ENCODE data around the gene SNX10. TPM values are rescaled to one million over a fixed set of nuclear protein-coding genes. Genes with fewer than 3 reads are reported as not detected.

The SNX10 gene
- total RNA-seq, 1 experiment from 2014 or later: 9.8 TPM

DNA sequence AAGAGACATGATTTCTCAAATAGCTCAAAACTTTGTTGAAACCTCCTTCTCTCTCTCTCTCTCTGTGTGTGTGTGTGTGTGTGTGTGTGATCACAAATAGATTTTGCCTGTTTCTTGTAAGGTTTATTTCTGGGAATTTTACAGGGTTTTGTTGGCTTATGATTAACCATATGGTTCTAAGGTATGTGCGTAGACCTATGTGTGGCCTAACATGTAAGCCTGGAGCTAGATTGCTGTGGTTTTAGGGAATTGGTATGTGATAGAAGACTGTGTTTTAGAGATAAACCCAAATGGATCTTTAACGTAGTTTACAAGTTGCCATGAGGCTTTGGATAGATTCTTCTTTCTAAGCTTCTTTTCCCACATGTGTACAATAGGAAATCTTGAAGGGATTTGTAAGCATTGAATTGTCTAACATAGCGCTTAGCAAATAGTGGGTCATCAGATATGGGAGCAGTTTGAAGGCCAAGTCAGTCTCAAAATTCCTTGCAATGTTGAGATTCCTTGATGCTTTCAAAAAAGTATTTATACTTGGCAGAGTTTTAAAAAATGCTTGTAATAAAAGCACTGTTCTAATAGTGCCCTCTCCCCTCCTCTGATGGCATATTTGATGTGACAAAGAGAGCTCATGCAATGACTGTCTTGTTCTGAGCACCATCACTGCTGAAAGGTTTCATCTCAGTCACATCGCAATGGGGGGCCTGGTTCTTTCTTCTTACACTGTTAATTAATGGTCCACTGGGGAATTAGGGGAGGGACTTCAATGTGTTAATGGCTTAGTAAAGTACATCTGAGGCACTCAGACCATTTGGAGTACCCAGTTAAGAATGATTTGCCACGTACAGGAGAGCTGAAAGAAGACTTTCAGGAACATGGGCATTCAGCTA, 118.2 kb downstream of the SNX10 start:
- DNase-seq: no peak
- no peaks in the 10 kb centered on the region; the same call in none of the 2 replicates for H3K9me3 ChIP-seq (ENCODE audit: insufficient read depth, low read depth)
- H3K4me2 ChIP-seq: no peak overlapping the region
- 0 out of 2 replicates have a peak, but pooled peaks cover 8% of the 10 kb centered on the region for H3K4me1 ChIP-seq (replicated peaks; ENCODE audit: insufficient read depth)
- no peak overlapping the region for H3K4me3 ChIP-seq
- no TSS peak for BruUV-seq (replicated peaks)
- intact Hi-C loops (cut with micrococcal nuclease; ENCODE audit: unreplicated experiment): no loop called here
- no peaks in the 10 kb centered on the region for H3K36me3 ChIP-seq (ENCODE audit: low read depth)
- ChIA-PET CTCF (interaction anchor here (0.6 kb wide), 1 partner anchor 140 kb away, joined by 3 read pairs; no protein-coding TSS in a partner anchor), POLR2A (ENCODE audit: unreplicated experiment) (interaction anchor here (0.6 kb wide), 1 partner anchor 147 kb away, joined by 4 read pairs; no protein-coding TSS in a partner anchor)
- peaks cover 5% of the 10 kb centered on the region; the same call in 1 of the 2 replicates for H3F3A ChIP-seq (ENCODE audit: insufficient read depth, low read depth)
- no peak overlapping the region for H2AFZ ChIP-seq
- TF ChIP-seq, protein P1, sequence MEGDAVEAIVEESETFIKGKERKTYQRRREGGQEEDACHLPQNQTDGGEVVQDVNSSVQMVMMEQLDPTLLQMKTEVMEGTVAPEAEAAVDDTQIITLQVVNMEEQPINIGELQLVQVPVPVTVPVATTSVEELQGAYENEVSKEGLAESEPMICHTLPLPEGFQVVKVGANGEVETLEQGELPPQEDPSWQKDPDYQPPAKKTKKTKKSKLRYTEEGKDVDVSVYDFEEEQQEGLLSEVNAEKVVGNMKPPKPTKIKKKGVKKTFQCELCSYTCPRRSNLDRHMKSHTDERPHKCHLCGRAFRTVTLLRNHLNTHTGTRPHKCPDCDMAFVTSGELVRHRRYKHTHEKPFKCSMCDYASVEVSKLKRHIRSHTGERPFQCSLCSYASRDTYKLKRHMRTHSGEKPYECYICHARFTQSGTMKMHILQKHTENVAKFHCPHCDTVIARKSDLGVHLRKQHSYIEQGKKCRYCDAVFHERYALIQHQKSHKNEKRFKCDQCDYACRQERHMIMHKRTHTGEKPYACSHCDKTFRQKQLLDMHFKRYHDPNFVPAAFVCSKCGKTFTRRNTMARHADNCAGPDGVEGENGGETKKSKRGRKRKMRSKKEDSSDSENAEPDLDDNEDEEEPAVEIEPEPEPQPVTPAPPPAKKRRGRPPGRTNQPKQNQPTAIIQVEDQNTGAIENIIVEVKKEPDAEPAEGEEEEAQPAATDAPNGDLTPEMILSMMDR (conservative IDR thresholded peaks at IDR 0.05): no peak
- TF ChIP-seq EZH2 (IDR thresholded peaks at IDR 0.05; ENCODE audit: low read depth): no peak
- H4K20me1 ChIP-seq (ENCODE audit: insufficient read depth): no peaks in the 10 kb centered on the region
- H3K27me3 ChIP-seq (ENCODE audit: insufficient read depth, low read depth): no peaks in the 10 kb centered on the region
- no peak overlapping the region for H3K27ac ChIP-seq
- H3K79me2 ChIP-seq (ENCODE audit: low read depth): no peaks in the 10 kb centered on the region
- H3K9me2 ChIP-seq (ENCODE audit: insufficient read depth): no peaks in the 10 kb centered on the region; the same call in 1 of the 2 replicates

DNA sequence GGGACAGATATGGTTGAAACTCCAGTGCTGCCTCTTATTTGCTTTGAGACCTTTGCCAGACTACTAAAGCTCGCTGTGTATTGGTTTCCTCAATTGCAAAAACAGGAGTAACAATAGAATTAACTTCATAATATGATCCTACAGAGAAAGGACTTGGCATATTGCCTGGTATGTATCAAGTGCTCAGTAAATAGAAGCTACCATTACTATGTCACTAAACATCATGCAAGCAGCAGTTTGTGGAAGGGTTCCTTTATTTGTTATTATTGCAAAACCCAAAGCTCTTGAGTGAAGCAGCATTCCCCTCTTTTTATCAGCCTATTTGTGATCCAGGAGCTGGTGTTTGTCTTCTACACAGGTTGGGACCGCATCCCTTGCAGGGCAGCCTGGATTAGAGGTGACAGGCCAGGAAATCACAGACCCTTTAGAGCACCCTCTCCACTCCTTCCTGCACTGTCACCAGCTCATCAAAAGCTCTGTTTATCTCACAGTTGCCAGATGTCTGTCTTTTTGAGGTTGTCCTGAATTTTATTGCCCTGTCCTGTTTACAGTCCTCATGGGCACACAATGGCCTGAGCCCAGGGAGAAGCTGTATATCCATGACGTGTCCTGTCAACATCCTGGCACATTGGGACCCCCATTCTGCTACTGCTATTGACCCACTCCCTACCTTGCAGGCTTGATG, 121.5 kb downstream of the SNX10 start:
- ChIA-PET CTCF (no interaction called here), POLR2A (ENCODE audit: unreplicated experiment) (interaction anchor here (0.6 to 0.7 kb wide), 4 partner anchors 30 to 144 kb away, joined by 3 to 4 read pairs (median 3); no protein-coding TSS in a partner anchor)
- peak in 1 of 2 experiments; percentile 55 for DNase-seq
- Histone ChIP-seq H3F3A (ENCODE audit: insufficient read depth, low read depth) (peaks cover 5% of the 10 kb centered on the region; the same call in 1 of the 2 replicates), H3K4me2 (peak overlapping the region; percentile 6; the same call in 1 of the 2 replicates), H3K27me3 (ENCODE audit: insufficient read depth, low read depth) (no peaks in the 10 kb centered on the region), H3K79me2 (ENCODE audit: low read depth) (no peaks in the 10 kb centered on the region), H3K9me3 (ENCODE audit: insufficient read depth, low read depth) (peaks cover 4% of the 10 kb centered on the region; the same call in 1 of the 2 replicates), H3K4me1 (replicated peaks; ENCODE audit: insufficient read depth) (peaks cover 15% of the 10 kb centered on the region), H3K27ac (no peak overlapping the region), H4K20me1 (ENCODE audit: insufficient read depth) (no peaks in the 10 kb centered on the region), H3K9me2 (ENCODE audit: insufficient read depth) (no peaks in the 10 kb centered on the region; the same call in 1 of the 2 replicates), H2AFZ (no peak overlapping the region), H3K4me3 (no peak overlapping the region), H3K36me3 (ENCODE audit: low read depth) (no peaks in the 10 kb centered on the region)
- TF ChIP-seq EZH2 (IDR thresholded peaks at IDR 0.05; ENCODE audit: low read depth): no peak
- TF ChIP-seq, protein P1 (conservative IDR thresholded peaks at IDR 0.05): no peak
- intact Hi-C loops (cut with micrococcal nuclease; ENCODE audit: unreplicated experiment): no loop called here
- BruUV-seq (replicated peaks): no TSS peak

DNA sequence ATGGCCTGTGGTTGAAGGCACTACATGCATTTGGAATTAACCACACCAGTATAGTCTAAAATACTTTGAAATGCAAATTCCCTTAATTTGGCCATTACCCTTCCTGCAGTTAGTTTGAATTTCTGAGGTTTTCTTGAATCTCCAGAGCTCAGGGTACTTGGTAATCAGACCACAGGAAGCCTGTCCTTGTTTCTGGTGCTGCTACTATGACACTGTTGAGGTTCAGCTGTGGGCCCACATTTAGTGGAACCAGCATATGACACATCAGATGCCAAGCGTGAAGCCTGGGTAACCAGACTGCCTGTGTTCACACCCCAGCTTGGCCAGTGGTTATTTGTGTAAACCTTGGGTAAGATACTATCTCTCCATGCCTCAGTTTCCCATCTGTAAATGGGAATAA, 124.3 kb downstream of the SNX10 start:
- no peak for TF ChIP-seq EZH2 (IDR thresholded peaks at IDR 0.05; ENCODE audit: low read depth)
- TF ChIP-seq, protein P1 (conservative IDR thresholded peaks at IDR 0.05): no peak
- peaks cover 16% of the 10 kb centered on the region for H3K4me1 ChIP-seq (replicated peaks; ENCODE audit: insufficient read depth)
- POLR2A ChIA-PET (ENCODE audit: unreplicated experiment): no interaction called here
- no peaks in the 10 kb centered on the region for H3K9me2 ChIP-seq (ENCODE audit: insufficient read depth)
- no peak overlapping the region for H3K4me2 ChIP-seq
- CTCF ChIA-PET: no interaction called here
- no peaks in the 10 kb centered on the region for H3K27me3 ChIP-seq (ENCODE audit: insufficient read depth, low read depth)
- DNase-seq: no peak
- H3F3A ChIP-seq (ENCODE audit: insufficient read depth, low read depth): peaks cover 5% of the 10 kb centered on the region; the same call in 1 of the 2 replicates
- H3K9me3 ChIP-seq (ENCODE audit: insufficient read depth, low read depth): 0 out of 2 replicates have a peak, but pooled peaks cover 4% of the 10 kb centered on the region
- no peak overlapping the region for H2AFZ ChIP-seq
- H3K4me3 ChIP-seq: no peak overlapping the region
- H3K27ac ChIP-seq: no peak overlapping the region
- intact Hi-C loops (cut with micrococcal nuclease; ENCODE audit: unreplicated experiment): no loop called here
- BruUV-seq (replicated peaks): no TSS peak
- no peaks in the 10 kb centered on the region for H3K79me2 ChIP-seq (ENCODE audit: low read depth)
- H4K20me1 ChIP-seq (ENCODE audit: insufficient read depth): no peaks in the 10 kb centered on the region
- H3K36me3 ChIP-seq (ENCODE audit: low read depth): no peaks in the 10 kb centered on the region

Measured in PC-9 (cell line).